ENCODE results near the gene FAM50A.

DNA sequence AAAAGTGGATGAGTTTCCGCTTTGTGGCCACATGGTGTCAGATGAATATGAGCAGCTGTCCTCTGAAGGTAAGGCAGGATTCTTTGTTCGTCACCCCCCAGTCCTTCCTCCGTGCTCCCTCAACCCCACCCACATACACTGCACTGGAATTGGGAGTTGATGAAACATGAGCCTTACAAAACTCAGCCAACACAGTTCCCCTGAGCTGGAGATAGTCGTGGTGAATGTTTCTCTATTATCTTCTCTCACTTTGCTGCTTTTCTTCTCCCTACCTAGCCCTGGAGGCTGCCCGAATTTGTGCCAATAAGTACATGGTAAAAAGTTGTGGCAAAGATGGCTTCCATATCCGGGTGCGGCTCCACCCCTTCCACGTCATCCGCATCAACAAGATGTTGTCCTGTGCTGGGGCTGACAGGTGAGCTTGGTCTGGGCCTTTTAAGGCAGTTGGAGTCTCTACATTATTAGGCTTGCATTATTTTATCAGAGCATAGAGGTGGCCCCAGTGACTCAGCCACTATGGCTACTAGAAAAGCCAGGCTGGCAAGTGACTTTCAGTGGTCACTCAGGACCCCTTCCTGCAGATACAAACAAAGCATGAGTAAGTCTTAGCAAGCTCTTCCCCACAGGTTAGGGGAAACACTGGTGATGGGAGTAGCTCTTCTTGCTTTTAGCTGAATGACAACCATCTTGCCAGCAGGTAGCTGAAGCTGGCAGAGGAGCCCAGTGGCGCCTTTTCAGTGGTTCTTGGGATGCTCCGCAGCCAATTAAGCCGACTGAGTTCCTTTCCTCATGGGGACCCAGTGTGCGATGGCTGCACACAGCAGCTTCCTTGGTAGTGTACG is 44.2 kb upstream of the FAM50A start:
- TF ChIP-seq, protein P1, sequence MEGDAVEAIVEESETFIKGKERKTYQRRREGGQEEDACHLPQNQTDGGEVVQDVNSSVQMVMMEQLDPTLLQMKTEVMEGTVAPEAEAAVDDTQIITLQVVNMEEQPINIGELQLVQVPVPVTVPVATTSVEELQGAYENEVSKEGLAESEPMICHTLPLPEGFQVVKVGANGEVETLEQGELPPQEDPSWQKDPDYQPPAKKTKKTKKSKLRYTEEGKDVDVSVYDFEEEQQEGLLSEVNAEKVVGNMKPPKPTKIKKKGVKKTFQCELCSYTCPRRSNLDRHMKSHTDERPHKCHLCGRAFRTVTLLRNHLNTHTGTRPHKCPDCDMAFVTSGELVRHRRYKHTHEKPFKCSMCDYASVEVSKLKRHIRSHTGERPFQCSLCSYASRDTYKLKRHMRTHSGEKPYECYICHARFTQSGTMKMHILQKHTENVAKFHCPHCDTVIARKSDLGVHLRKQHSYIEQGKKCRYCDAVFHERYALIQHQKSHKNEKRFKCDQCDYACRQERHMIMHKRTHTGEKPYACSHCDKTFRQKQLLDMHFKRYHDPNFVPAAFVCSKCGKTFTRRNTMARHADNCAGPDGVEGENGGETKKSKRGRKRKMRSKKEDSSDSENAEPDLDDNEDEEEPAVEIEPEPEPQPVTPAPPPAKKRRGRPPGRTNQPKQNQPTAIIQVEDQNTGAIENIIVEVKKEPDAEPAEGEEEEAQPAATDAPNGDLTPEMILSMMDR (IDR thresholded peaks at IDR 0.05; ENCODE audit: insufficient read depth, low read length, poor library complexity, severe bottlenecking): no peak
- TF ChIP-seq EZH2phosphoT487 (conservative IDR thresholded peaks at IDR 0.05; ENCODE audit: low read length): no peak
